Renal pelvis (tissue), 4 donors: ENCODE measurements around the gene ELOVL5. TPM values are rescaled to one million over a fixed set of nuclear protein-coding genes. Genes with fewer than 3 reads are reported as not detected.
"Not testable (repeated sequence)": the region's sequence is repeated elsewhere in the genome, so short reads cannot be mapped to it uniquely, and the experiment has no call there.

Experiments used
- DNase-seq: peaks from one replicate; pipeline ENCODE4 v3.0.0-alpha.2; 2013
- polyA plus RNA-seq, 3 donors: library from polyadenylated mRNA; unstranded; fragments of 120-200 nt; gene quantifications; one replicate each; pipeline ENCODE4 v1.2.1, GENCODE V29; 2013; ENCODE audit not compliant: insufficient read length in 3 of 3

ELOVL5 gene
- polyA plus RNA-seq, 3 donors: 70.7 to 81.0 (median 76.6) TPM

- no peak for DNase-seq
These were observed 38.8 kb downstream of the ELOVL5 start for GRCh38 chr6:53309901-53310300.

- no peak for DNase-seq
These were observed 39.5 kb downstream of the ELOVL5 start for GRCh38 chr6:53309059-53309900.

GRCh38 chr6:53306819-53307347 lies 41.9 kb downstream of the ELOVL5 start:
- DNase-seq: no peak

GRCh38 chr6:53306217-53306616 lies 42.5 kb downstream of the ELOVL5 start:
- DNase-seq: not testable (repeated sequence)

GRCh38 chr6:53305506-53306005 lies 43.2 kb downstream of the ELOVL5 start:
- not testable (repeated sequence) for DNase-seq

GRCh38 chr6:53304953-53305352 lies 43.8 kb downstream of the ELOVL5 start:
- DNase-seq: not testable (repeated sequence)

- no peak for DNase-seq
These were observed 45.9 kb downstream of the ELOVL5 start for GRCh38 chr6:53302678-53303360.

- DNase-seq: no peak
These were observed 46.8 kb downstream of the ELOVL5 start for GRCh38 chr6:53301801-53302537.

- DNase-seq: no peak
These were observed 47.8 kb downstream of the ELOVL5 start for GRCh38 chr6:53300656-53301551.

GRCh38 chr6:53299331-53300005 lies 49.3 kb downstream of the ELOVL5 start:
- DNase-seq: no peak

GRCh38 chr6:53297004-53297403 lies 51.7 kb downstream of the ELOVL5 start:
- no peak for DNase-seq

- no peak for DNase-seq
These were observed 53.6 kb downstream of the ELOVL5 start for GRCh38 chr6:53295176-53295575.

GRCh38 chr6:53294611-53295010 lies 54.1 kb downstream of the ELOVL5 start:
- no peak for DNase-seq

GRCh38 chr6:53294095-53294494 lies 54.7 kb downstream of the ELOVL5 start:
- no peak for DNase-seq

GRCh38 chr6:53293691-53294090 lies 55.1 kb downstream of the ELOVL5 start:
- no peak for DNase-seq

- DNase-seq: no peak
These were observed 57.9 kb downstream of the ELOVL5 start for GRCh38 chr6:53290537-53291510.

GRCh38 chr6:53287336-53288225 lies 61.2 kb downstream of the ELOVL5 start:
- no peak for DNase-seq

GRCh38 chr6:53284901-53285300 lies 63.8 kb downstream of the ELOVL5 start:
- no peak for DNase-seq
